ENCODE data around the gene DPY19L2.

DPY19L2 gene

GRCh38 chr12:63525831-63526230 lies 142.5 kb downstream of the DPY19L2 start:
- no peak for DNase-seq

DNA sequence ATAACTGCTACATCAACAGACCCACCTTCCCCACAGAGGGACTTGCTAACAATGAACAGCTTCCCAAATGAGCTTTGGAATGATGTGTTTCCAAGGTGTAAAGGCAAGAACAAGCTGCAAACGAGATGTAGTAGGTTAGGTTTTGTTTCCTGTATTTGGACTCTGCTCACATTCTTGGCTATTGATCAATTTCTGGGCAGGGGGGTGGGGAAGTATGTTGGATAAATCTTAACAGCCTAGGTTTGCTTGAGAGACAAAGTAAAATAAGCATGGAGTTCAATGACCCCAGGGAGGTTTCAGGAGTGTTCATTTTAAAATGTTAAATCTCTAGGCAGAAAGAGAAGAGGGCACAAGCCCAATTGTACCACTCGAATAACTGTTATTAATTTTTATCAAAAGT lies 146.6 kb downstream of the DPY19L2 start:
- no peak for DNase-seq

Measured in CD4-positive, alpha-beta T cell treated with Interferon alpha-2 for 1 hour (primary cell).